Aorta (tissue), 5 donors: ENCODE measurements around the gene IL36B. TPM values are rescaled to one million over a fixed set of nuclear protein-coding genes. Genes with fewer than 3 reads are reported as not detected.

Source experiments
- ATAC-seq: fragments of 200-7000 bp; cut with Tn5 transposase; one replicate; pipeline ENCODE4 v1.9.1; 2022; ENCODE audit warnings: moderate library complexity; ENCODE audit not compliant: low FRiP score
- DNase-seq, 2 donors: peaks; one replicate each; pipeline ENCODE4 v3.0.0-alpha.2; 2020
- H3K27ac ChIP-seq, 2 donors: one replicate each; pipeline ENCODE4 v1.5.1; 2013; ENCODE audit warnings: low read length in 2 of 2, mild to moderate bottlenecking in 2 of 2, moderate library complexity in 2 of 2, control low read depth in 1 of 2, inconsistent platforms in 1 of 2, low read depth in 1 of 2
- H3K27me3 ChIP-seq, 2 donors: one replicate each; pipeline ENCODE4 v1.6.1; 2013; ENCODE audit warnings: control low read depth in 1 of 2, low read length in 1 of 2, mild to moderate bottlenecking in 1 of 2, moderate library complexity in 1 of 2; ENCODE audit not compliant: insufficient read depth in 2 of 2, control insufficient read depth in 1 of 2
- H3K36me3 ChIP-seq, 2 donors: one replicate each; pipeline ENCODE4 v1.6.1; 2013; ENCODE audit warnings: control low read depth in 1 of 2, low read length in 1 of 2, mild to moderate bottlenecking in 1 of 2; ENCODE audit not compliant: insufficient read depth in 2 of 2, control insufficient read depth in 1 of 2
- H3K4me1 ChIP-seq, 2 donors: one replicate each; pipeline ENCODE4 v1.6.1; 2013; ENCODE audit warnings: low read length in 2 of 2, control low read depth in 1 of 2, mild to moderate bottlenecking in 1 of 2, moderate library complexity in 1 of 2; ENCODE audit not compliant: insufficient read depth in 2 of 2, control insufficient read depth in 1 of 2
- H3K4me3 ChIP-seq, 2 donors: one replicate each; pipeline ENCODE4 v1.5.1; 2013; ENCODE audit warnings: low read length in 2 of 2, control low read depth in 1 of 2, mild to moderate bottlenecking in 1 of 2
- H3K9me3 ChIP-seq: one replicate; pipeline ENCODE4 v1.6.1; 2013; ENCODE audit warnings: mild to moderate bottlenecking, low read length; ENCODE audit not compliant: control insufficient read depth
- WGBS, 2 donors: extraction: QIAGEN DNeasy Blood & Tissue Kit; methylation state at CpG; one replicate each; pipeline ENCODE4 v1.1.7; 2013; 5-methylcytosine and 5-hydroxymethylcytosine counted together
- intact Hi-C, 2 donors: fragments of 100-400 bp; cut with DNase I; formaldehyde crosslinking; loops; one replicate each; pipeline versions ENCODE4 v1.14.2 to v1.15.0; 2022
- polyA plus RNA-seq, 2 donors: library from polyadenylated mRNA; stranded (reverse); fragments of 200-250 nt; gene quantifications; one replicate each; pipeline ENCODE4 v1.2.3, GENCODE V29; 2013
- total RNA-seq, 2 donors: library from RNA; stranded (reverse); fragmentation: NEBNext Ultra II Directional; extraction: Animal tissue kit (Norgen Biotek cat#: 25700); gene quantifications; one replicate each; pipeline ENCODE4 v1.2.1, GENCODE V29; 2021
- donor health status: healthy with polysubstance abuse.
- donor health status: Bipolar disorder and iron deficiency.
- donor health status: DM: no; HTN: no; CAD: no.
- donor health status: DM: no; HTN: no; CAD: no.
- donor health status: DM: yes; HTN: yes; CAD: no.

The IL36B gene
- total and polyA plus RNA-seq, 4 donors = not detected

DNA sequence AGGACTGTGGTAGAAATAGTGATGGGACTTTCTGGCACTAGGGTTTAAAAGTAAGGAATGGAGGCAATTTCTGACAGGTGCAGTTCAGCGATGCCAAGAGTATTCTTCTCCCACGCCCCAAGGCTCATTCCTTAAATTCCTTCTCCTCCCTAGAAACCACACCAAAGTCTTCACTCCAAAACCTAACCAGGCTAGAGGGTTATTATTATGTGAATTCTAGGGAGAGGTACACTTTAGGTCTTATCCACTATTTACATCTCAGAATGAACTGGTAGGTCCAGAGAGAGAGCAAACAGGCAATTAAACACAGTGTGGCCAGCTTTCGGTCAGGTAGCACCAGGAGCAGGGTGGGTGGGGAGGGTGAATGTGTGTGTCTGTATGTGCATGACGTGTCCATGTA, 26.5 kb upstream of the IL36B start:
- ATAC-seq (no peak), DNase-seq (no peak)
- intact Hi-C loops = no loop called here
- Histone ChIP-seq H3K27me3 (no peaks in the 10 kb centered on the region), H3K4me3 (no peak overlapping the region), H3K27ac (no peak overlapping the region), H3K9me3 (peaks cover 2% of the 10 kb centered on the region), H3K4me1 (no peaks in the 10 kb centered on the region), H3K36me3 (no peaks in the 10 kb centered on the region)
- WGBS, 2 donors = 55 to 66% methylated on average over 4 of the region's 4 CpGs

DNA sequence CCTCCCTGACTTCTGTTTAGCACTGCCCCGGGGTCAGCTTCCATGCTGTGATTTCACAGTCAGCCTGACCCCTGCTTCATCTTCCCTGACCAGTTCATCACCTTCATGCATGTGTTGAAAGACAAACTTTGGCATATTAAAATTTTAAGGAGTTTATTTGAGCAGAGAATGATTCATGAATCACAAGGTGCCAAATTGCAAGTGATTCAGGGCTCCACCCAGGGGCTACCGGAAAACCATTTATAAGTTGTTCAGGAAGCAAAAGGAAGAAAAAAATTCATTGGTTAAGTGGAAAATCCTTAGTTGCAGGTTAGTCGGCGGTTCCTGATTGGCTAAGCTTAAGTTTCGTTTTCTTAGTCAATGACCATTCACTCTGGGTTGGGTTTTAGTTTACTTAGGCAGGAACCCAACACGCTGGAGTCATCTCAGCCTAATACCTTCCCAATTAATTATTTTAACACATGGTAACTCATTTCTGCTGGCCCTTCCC, 25.7 kb upstream of the IL36B start:
- no peaks in the 10 kb centered on the region for H3K27me3 ChIP-seq
- H3K4me3 ChIP-seq = no peak overlapping the region
- ATAC-seq (no peak), DNase-seq (no peak)
- intact Hi-C loops = no loop called here
- no peaks in the 10 kb centered on the region for H3K36me3 ChIP-seq
- 26 to 34% methylated on average over 6 of the region's 6 CpGs for WGBS, 2 donors
- H3K4me1 ChIP-seq = no peaks in the 10 kb centered on the region
- H3K27ac ChIP-seq = no peak overlapping the region
- peaks cover 2% of the 10 kb centered on the region for H3K9me3 ChIP-seq

GRCh38 chr2:113077921-113078320, 25.3 kb upstream of the IL36B start:
- DNase-seq (no peak), ATAC-seq (no peak)
- no peaks in the 10 kb centered on the region for H3K36me3 ChIP-seq
- 68 to 79% methylated on average over 1 of the region's 1 CpG for WGBS, 2 donors
- no peak overlapping the region for H3K27ac ChIP-seq
- H3K27me3 ChIP-seq = no peaks in the 10 kb centered on the region
- intact Hi-C loops = no loop called here
- H3K9me3 ChIP-seq = no peaks in the 10 kb centered on the region
- H3K4me1 ChIP-seq = no peaks in the 10 kb centered on the region
- H3K4me3 ChIP-seq = no peak overlapping the region

- ATAC-seq = no peak
- 63 to 66% methylated on average over 3 of the region's 3 CpGs for WGBS, 2 donors
These were observed 24.4 kb upstream of the IL36B start for GRCh38 chr2:113076954-113077669.

DNA sequence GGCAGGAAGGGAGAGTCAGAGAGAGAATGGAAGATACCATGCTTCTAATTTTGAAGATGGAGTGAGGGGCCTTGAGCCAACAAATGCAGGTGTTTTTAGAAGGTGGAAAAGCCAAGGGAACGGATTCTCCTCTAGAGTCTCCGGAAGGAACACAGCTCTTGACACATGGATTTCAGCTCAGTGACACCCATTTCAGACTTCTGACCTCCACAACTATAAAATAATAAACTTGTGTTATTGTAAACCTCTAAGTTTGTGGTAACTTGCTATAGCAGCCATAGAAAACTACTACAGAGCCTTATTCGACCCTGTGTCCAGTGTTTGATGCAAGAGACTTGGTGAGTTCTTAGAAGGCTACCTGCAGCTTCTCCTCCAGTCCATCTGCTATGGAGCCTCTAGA, 22.9 kb upstream of the IL36B start:
- Histone ChIP-seq H3K27ac (no peak overlapping the region), H3K36me3 (no peaks in the 10 kb centered on the region), H3K9me3 (no peaks in the 10 kb centered on the region), H3K27me3 (no peaks in the 10 kb centered on the region), H3K4me1 (no peaks in the 10 kb centered on the region), H3K4me3 (no peak overlapping the region)
- 78 to 83% methylated on average over 3 of the region's 3 CpGs for WGBS, 2 donors
- no peak for ATAC-seq
- intact Hi-C loops = no loop called here
- DNase-seq = no peak

More at GRCh38 chr2:113076954-113077669, 24.4 kb upstream of the IL36B start:
- intact Hi-C loops = no loop called here
- H3K36me3 ChIP-seq = no peaks in the 10 kb centered on the region
- H3K27me3 ChIP-seq = no peaks in the 10 kb centered on the region
- H3K9me3 ChIP-seq = no peaks in the 10 kb centered on the region
- no peak overlapping the region for H3K4me3 ChIP-seq
- no peaks in the 10 kb centered on the region for H3K4me1 ChIP-seq
- H3K27ac ChIP-seq = no peak overlapping the region
- no peak for DNase-seq

- DNase-seq (no peak), ATAC-seq (no peak)
- no peaks in the 10 kb centered on the region for H3K4me1 ChIP-seq
- intact Hi-C loops = no loop called here
- H3K27me3 ChIP-seq = no peaks in the 10 kb centered on the region
- WGBS, 2 donors = 68 to 71% methylated on average over 5 of the region's 5 CpGs
- H3K27ac ChIP-seq = no peak overlapping the region
- no peak overlapping the region for H3K4me3 ChIP-seq
- no peaks in the 10 kb centered on the region for H3K36me3 ChIP-seq
- no peaks in the 10 kb centered on the region for H3K9me3 ChIP-seq
These were observed 22.4 kb upstream of the IL36B start for GRCh38 chr2:113075030-113075429.

- no peak overlapping the region for H3K27ac ChIP-seq
- no peaks in the 10 kb centered on the region for H3K36me3 ChIP-seq
- intact Hi-C loops = no loop called here
- H3K4me1 ChIP-seq = no peaks in the 10 kb centered on the region
- ATAC-seq (no peak), DNase-seq (no peak)
- H3K4me3 ChIP-seq = no peak overlapping the region
- no peaks in the 10 kb centered on the region for H3K27me3 ChIP-seq
- no peaks in the 10 kb centered on the region for H3K9me3 ChIP-seq
- 58 to 63% methylated on average over 3 of the region's 3 CpGs for WGBS, 2 donors
These were observed 20.7 kb upstream of the IL36B start for GRCh38 chr2:113073325-113073834.

DNA sequence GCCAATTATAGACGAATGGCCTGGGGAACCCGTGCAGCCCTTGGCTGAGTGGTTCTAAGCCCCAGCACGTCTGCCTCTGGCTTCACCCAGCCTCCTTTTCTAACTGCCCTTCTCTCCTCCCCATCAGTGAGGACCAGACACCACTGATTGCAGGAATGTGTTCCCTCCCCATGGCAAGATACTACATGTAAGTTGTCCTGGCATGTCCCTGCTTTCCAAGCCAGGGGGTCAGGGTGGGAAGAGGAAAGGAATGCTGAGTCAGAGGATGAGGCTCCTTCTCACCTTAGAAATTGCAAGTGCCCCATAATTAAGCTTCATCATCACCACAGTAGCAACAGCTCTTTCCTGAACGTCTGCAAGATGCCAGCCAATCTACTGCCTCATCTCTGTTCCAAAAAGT, 19.9 kb upstream of the IL36B start:
- no peak overlapping the region for H3K4me3 ChIP-seq
- DNase-seq (no peak), ATAC-seq (no peak)
- intact Hi-C loops = no loop called here
- no peaks in the 10 kb centered on the region for H3K4me1 ChIP-seq
- no peak overlapping the region for H3K27ac ChIP-seq
- H3K27me3 ChIP-seq = no peaks in the 10 kb centered on the region
- no peaks in the 10 kb centered on the region for H3K36me3 ChIP-seq
- no peaks in the 10 kb centered on the region for H3K9me3 ChIP-seq
- 30 to 45% methylated on average over 4 of the region's 4 CpGs for WGBS, 2 donors

GRCh38 chr2:113070606-113070975, 17.9 kb upstream of the IL36B start:
- 75 to 77% methylated on average over 1 of the region's 1 CpG for WGBS, 2 donors

More at GRCh38 chr2:113070606-113070975, 17.9 kb upstream of the IL36B start:
- no peaks in the 10 kb centered on the region for H3K4me1 ChIP-seq
- no peak overlapping the region for H3K27ac ChIP-seq
- intact Hi-C loops = no loop called here
- no peaks in the 10 kb centered on the region for H3K27me3 ChIP-seq
- no peak for DNase-seq
- H3K9me3 ChIP-seq = no peaks in the 10 kb centered on the region
- no peak for ATAC-seq
- H3K4me3 ChIP-seq = no peak overlapping the region
- H3K36me3 ChIP-seq = no peaks in the 10 kb centered on the region
